Heart right ventricle (tissue), 16 donors: ENCODE measurements around the gene F2RL2. TPM values are rescaled to one million over a fixed set of nuclear protein-coding genes. Genes with fewer than 3 reads are reported as not detected.

ENCODE experiments used
- ATAC-seq, 8 donors: fragments of 200-7000 bp; cut with Tn5 transposase; one replicate each; pipeline ENCODE4 v1.9.1; 2020; ENCODE audit warnings: mild to moderate bottlenecking in 8 of 8, moderate library complexity in 8 of 8, moderate number of reproducible peaks in 1 of 8
- DNase-seq, 2 donors: peaks; one replicate each; pipeline ENCODE4 v3.0.0-alpha.2; 2020
- H3K27ac ChIP-seq, 10 donors: fragments of 200-600 bp; sonication (generic) in 2 of 10; one replicate each; pipeline versions ENCODE4 v1.5.0 to v1.8.0; 2020 to 2022; ENCODE audit warnings: mild to moderate bottlenecking in 3 of 10
- H3K27me3 ChIP-seq, 7 donors: fragments of 200-600 bp; one replicate each; pipeline ENCODE4 v1.8.0; 2021 to 2022; ENCODE audit warnings: mild to moderate bottlenecking in 2 of 7
- H3K36me3 ChIP-seq, 9 donors: fragments of 200-600 bp; sonication (generic) in 1 of 9; one replicate each; pipeline versions ENCODE4 v1.5.0 to v1.8.0; 2020 to 2022; ENCODE audit warnings: mild to moderate bottlenecking in 2 of 9
- H3K4me1 ChIP-seq, 9 donors: fragments of 200-600 bp; sonication (generic) in 1 of 9; one replicate each; pipeline versions ENCODE4 v1.5.0 to v1.8.0; 2020 to 2022; ENCODE audit warnings: mild to moderate bottlenecking in 4 of 9
- H3K4me3 ChIP-seq, 10 donors: fragments of 200-600 bp; sonication (generic) in 2 of 10; one replicate each; pipeline versions ENCODE4 v1.5.0 to v1.8.0; 2020 to 2022; ENCODE audit warnings: mild to moderate bottlenecking in 7 of 10, moderate library complexity in 2 of 10
- H3K9me3 ChIP-seq, 11 donors: fragments of 200-600 bp in 10 of 11; sonication (generic) in 2 of 11; one replicate each; pipeline versions ENCODE4 v1.5.0 to v1.8.0; 2013 to 2022; ENCODE audit warnings: mild to moderate bottlenecking in 2 of 11, control low read depth in 1 of 11, moderate library complexity in 1 of 11
- WGBS, 2 donors: extraction: QIAGEN DNeasy Blood & Tissue Kit; methylation state at CpG; one replicate each; pipeline ENCODE4 v1.1.7; 2013; ENCODE audit warnings: inconsistent platforms in 1 of 2; 5-methylcytosine and 5-hydroxymethylcytosine counted together
- intact Hi-C, 10 donors: fragments of 100-400 bp; cut with DNase I; formaldehyde crosslinking; loops; one replicate each; pipeline versions ENCODE4 v1.11.1 to v1.14.2; 2022
- polyA plus RNA-seq, 2 donors: library from polyadenylated mRNA; stranded (reverse); fragments of 200-250 nt; gene quantifications; one replicate each; pipeline ENCODE4 v1.2.3, GENCODE V29; 2013
- total RNA-seq, 10 donors: library from RNA; stranded (reverse); fragmentation: NEBNext Ultra II Directional in 3 of 10; extraction: Animal tissue kit (Norgen Biotek cat#: 25700) in 3 of 10; gene quantifications; one replicate each; pipeline versions ENCODE4 v1.2.1 to v1.2.4, GENCODE V29; 2021 to 2023
- TF ChIP-seq, protein P1 (sequence below), 9 donors: fragments of 200-600 bp; sonication (generic) in 2 of 9; IDR thresholded peaks; one replicate each; pipeline versions ENCODE4 v1.5.0 to v1.8.0; 2021 to 2022; ENCODE audit warnings: antibody characterized with exemption in 9 of 9, mild to moderate bottlenecking in 5 of 9, moderate library complexity in 1 of 9
- donor health status: Arrhythmogenic right ventricular cardiomyopathy.
- donor health status: ischemic (EF 13 %, LVEDD 7.1; RV severe dilation, severe dysfunction).
- donor health status: healthy with polysubstance abuse.
- donor health status: DM: no; HTN: yes; CAD: no.
- donor health status: DM: no; HTN: no; CAD: no.
- donor health status: ischemic (EF 25% LVEDD 6.9; RV normal size, moderate dysfunction).
- donor health status: ischemic (EF 25% LVEDD 5.7; RV mildly dilated, moderate dysfunction).
- donor health status: healthy.
- donor health status: DM: yes; HTN: yes; CAD: no.
- donor health status: Ischemic cardiomyopathy.
- donor health status: ischemic (EF 35%, LVEDD 5.7; RV mildly dilated, moderate dysfunction).
- donor health status: nonischemic (EF 11% LVEDD 7.7; RV severe dilation, severe dysfunction).
- donor health status: DM: yes; HTN: yes; CAD: no.
- donor health status: PGD.
- donor health status: ischemic (EF 29% LVEDD 5.4; RV normal size, mild dysfunction).
- donor health status: nonischemic (EF 23%, LVEDD 6.1; RV moderate dilation, normal function).

Gene F2RL2
- total and polyA plus RNA-seq, 12 donors, result 0.12 to 1.5 (median 0.38) TPM

- Histone ChIP-seq H3K9me3 (no peaks in the 10 kb centered on the region), H3K27ac (no peak overlapping the region), H3K4me1 (peaks cover 0 to 18% (median 0%) of the 10 kb centered on the region in 9 donors), H3K4me3 (no peak overlapping the region), H3K27me3 (no peaks in the 10 kb centered on the region), H3K36me3 (no peaks in the 10 kb centered on the region)
- DNase-seq (no peak), ATAC-seq (no peak)
- intact Hi-C loops, result loop anchor here in 2 of 10 donors (10.0 kb wide), 1 partner anchor 165 kb away; the partner anchor contains the start of gene IQGAP2 (in 2 of the 2)
- TF ChIP-seq, protein P1, sequence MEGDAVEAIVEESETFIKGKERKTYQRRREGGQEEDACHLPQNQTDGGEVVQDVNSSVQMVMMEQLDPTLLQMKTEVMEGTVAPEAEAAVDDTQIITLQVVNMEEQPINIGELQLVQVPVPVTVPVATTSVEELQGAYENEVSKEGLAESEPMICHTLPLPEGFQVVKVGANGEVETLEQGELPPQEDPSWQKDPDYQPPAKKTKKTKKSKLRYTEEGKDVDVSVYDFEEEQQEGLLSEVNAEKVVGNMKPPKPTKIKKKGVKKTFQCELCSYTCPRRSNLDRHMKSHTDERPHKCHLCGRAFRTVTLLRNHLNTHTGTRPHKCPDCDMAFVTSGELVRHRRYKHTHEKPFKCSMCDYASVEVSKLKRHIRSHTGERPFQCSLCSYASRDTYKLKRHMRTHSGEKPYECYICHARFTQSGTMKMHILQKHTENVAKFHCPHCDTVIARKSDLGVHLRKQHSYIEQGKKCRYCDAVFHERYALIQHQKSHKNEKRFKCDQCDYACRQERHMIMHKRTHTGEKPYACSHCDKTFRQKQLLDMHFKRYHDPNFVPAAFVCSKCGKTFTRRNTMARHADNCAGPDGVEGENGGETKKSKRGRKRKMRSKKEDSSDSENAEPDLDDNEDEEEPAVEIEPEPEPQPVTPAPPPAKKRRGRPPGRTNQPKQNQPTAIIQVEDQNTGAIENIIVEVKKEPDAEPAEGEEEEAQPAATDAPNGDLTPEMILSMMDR (IDR thresholded peaks at IDR 0.05), result no peak
- 82 to 85% methylated on average over 4 of the region's 4 CpGs for WGBS, 2 donors
Observed at GRCh38 chr5:76570153-76570552, 53.0 kb downstream of the F2RL2 start.

Other genes with a start within 250 kb of the F2RL2 start
- 10 to 100 TPM in 1 of 10 donors, 1 to 10 TPM in 9; 2.6 to 22.3 (median 5.3) TPM for gene IQGAP2, start 220.1 kb downstream of the F2RL2 start, total RNA-seq
- gene IQGAP2, start 220.1 kb downstream of the F2RL2 start, polyA plus RNA-seq, result 1 to 10 TPM; 2.5 to 3.1 TPM
- gene F2R, start 92.7 kb upstream of the F2RL2 start, total RNA-seq, result 10 to 100 TPM in 6 of 10 donors, 1 to 10 TPM in 4; 6.0 to 20.9 (median 11.1) TPM
- 10 to 100 TPM in 1 of 2 donors, 1 to 10 TPM in 1; 3.1 to 16.6 TPM for gene F2R, start 92.7 kb upstream of the F2RL2 start, polyA plus RNA-seq
- gene F2RL1, start 195.6 kb upstream of the F2RL2 start, total RNA-seq, result 1 to 10 TPM in 4 of 10 donors, under 1 TPM in 6; 0.56 to 2.6 (median 0.91) TPM
- gene F2RL1, start 195.6 kb upstream of the F2RL2 start, polyA plus RNA-seq, result 1 to 10 TPM in 1 of 2 donors, under 1 TPM in 1; 0.66 to 3.9 TPM
- gene S100Z, start 226.6 kb upstream of the F2RL2 start, total RNA-seq, result under 1 TPM in 1 of 10 donors, not detected in 9; 0.22 TPM
- gene S100Z, start 226.6 kb upstream of the F2RL2 start, polyA plus RNA-seq, result under 1 TPM in 1 of 2 donors, not detected in 1; 0.03 TPM